NCI-H526 treated with DMSO at 0.1 percent for 48 hours (cell line): Measurements from ENCODE around the gene MYCBPAP.
A peak's percentile ranks its signal among the peaks of the same experiment; 100 is the strongest.

ENCODE experiments used
- DNase-seq: peaks from one replicate; lab custom pipeline; 2025; lab: John Stamatoyannopoulos, UW

MYCBPAP gene

GRCh38 chr17:50539762-50540559 lies 31.7 kb downstream of the MYCBPAP start:
- peak; percentile 43 for DNase-seq

DNA sequence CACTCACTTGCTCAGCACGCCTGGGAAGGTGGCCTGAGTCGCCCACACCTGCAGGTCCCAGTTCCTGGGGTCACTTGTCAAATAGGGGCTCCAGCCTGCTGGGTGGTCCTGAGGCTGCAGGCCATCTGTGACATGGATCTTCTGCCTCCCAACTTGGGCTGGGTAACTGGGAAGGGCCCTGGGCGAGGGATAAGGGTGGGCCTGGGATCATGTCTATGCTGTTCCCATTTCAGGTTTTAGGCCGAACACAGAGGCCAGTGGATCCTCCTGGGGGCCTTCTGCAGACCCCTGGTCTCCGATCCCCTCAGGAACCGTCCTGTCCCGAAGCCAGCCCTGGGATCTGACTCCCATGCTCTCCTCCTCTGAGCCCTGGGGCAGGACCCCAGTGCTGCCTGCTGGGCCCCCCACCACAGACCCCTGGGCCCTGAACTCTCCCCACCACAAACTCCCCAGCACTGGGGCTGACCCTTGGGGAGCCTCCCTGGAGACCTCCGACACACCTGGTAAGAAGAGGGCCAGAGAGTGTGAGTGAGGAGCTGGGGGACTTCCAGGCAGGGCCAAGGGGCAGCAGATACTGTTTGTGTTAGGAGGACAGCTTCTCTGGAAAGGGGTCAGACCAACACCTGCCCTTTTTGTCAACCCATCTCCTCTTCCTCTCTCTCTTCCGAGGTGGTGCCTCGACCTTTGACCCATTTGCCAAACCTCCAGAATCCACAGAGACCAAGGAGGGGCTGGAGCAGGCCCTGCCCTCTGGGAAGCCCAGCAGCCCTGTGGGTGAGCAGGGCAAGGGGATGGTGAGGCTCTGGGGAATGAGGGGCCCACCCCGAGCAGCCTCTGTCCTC lies 32.5 kb downstream of the MYCBPAP start:
- DNase-seq: no peak

- DNase-seq: no peak
These were observed 33.1 kb downstream of the MYCBPAP start for GRCh38 chr17:50541402-50541715.

GRCh38 chr17:50541716-50542688 lies 33.8 kb downstream of the MYCBPAP start:
- DNase-seq: peak; percentile 81

DNA sequence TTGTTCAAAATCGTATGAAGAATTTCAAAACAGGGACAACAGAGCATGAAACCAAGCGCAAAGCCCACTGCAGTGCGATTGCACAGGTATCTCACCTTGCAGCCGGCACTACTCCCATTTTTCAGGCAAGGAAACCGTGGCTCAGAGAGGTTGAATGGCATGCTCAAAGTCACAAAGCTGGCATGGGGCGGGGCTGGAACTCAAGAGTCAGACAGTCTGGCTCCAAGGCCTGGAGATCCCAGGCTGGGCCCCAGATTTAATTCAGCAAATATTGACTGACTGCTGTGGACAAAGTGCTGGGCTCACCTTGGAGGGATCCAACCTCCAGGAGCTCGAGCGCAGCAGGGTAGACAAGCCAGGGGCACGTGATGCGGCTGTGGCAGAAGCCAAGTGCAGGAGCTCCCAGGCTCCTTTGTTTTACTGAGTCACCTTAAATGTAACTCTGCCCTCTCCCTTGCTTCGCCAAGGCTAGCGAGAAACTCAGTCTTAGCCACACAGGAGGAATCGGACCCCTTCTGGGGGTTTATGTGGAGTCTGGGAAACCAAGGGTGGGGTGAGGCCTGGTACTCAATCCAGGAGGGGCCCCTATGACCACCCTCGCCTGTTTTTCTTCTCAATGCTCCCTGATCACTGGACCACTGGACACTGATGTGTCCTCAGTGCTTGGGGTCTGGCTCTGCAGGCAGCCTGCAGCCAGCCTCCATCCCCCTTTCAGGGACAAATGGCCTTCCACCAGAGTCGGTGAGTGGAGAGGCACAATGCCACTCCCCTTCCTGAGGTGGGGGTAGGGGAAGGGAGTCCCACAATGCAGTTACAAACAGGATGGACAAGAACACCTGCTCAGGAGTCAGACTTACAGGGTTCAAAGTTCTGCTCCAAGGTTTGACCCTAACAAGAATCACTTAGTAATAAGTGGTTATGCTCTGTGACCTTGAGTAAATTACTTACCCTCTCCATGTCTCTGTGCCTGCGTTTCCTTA lies 34.8 kb downstream of the MYCBPAP start:
- DNase-seq: peak; percentile 79

- DNase-seq: no peak
These were observed 36.3 kb downstream of the MYCBPAP start for GRCh38 chr17:50544516-50544915.

- DNase-seq: no peak
These were observed 37.1 kb downstream of the MYCBPAP start for GRCh38 chr17:50545311-50545710.

GRCh38 chr17:50546701-50547034 lies 38.4 kb downstream of the MYCBPAP start:
- DNase-seq: no peak

DNA sequence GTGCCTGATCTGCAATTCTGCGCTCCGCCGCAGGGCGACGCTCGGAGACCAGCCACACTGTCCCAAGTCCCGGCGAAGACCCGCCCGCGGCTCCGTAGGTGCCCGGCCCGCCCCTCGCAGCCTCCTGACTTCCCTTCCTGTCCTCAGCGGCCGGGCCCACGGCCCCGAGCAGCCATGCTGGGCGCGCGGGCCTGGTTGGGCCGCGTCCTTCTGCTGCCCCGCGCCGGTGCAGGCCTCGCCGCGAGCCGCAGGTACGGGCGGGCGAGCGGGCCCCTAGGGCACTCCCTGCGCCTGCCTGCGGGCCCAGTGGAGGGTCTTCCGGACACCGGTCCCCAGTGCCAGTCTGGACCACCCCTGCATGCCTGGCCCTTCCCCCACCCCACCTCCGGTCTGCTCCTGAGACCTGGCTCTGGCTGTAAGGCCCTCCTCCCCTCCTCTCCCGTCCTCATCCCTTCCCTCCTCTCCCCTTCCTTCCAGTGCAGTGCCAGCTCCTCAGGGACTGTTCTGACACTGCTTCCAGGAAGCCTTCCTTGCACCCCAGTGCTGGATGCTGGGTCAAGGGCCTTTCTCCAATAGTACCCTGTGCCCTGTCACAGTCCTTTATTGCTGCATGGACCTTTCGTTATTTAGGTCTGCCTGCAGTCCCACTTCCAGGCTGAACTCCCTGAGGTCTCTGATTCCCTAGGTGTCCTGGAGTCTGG lies 38.9 kb downstream of the MYCBPAP start, which contains the start of gene SPATA20:
Gene SPATA20 (plus strand): TSS at position 140 of the 701 bp plus-strand sequence. CDS start 35 bp downstream, at position 175.
- DNase-seq: peak; percentile 75

- DNase-seq: no peak
These were observed 39.5 kb downstream of the MYCBPAP start for GRCh38 chr17:50547736-50548083.

DNA sequence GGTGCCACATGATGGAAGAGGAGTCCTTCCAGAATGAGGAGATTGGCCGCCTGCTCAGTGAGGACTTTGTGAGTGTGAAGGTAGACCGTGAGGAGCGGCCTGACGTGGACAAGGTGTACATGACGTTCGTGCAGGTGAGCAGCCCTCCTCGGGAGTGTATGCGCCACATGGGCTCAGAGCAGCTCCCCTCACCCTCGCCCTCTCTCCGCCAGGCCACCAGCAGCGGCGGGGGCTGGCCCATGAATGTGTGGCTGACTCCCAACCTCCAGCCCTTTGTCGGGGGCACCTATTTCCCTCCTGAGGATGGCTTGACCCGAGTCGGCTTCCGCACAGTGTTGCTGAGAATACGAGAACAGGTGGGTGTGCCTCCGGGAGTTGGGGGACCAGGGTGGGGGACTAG lies 40.6 kb downstream of the MYCBPAP start:
- DNase-seq: no peak

GRCh38 chr17:50549256-50549941 lies 41.2 kb downstream of the MYCBPAP start:
- no peak for DNase-seq

GRCh38 chr17:50549969-50550368 lies 41.7 kb downstream of the MYCBPAP start:
- no peak for DNase-seq

- peak; percentile 71 for DNase-seq
These were observed 42.6 kb downstream of the MYCBPAP start for GRCh38 chr17:50550661-50551432.

- DNase-seq: no peak
These were observed 43.2 kb downstream of the MYCBPAP start for GRCh38 chr17:50551433-50551815.

DNA sequence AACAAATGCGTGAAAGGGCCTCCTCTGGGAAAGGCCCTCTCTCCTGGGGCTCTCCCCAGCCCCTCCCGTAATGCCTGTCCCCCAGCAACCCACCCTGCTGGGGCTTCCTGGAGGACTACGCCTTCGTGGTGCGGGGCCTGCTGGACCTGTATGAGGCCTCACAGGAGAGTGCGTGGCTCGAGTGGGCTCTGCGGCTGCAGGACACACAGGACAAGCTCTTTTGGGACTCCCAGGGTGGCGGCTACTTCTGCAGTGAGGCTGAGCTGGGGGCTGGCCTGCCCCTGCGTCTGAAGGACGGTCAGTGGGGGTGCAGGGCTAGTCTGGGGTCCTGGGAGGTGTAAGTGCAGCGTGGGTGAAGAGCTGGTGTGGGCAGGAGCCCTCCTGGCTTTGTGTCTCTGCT lies 43.6 kb downstream of the MYCBPAP start:
- no peak for DNase-seq

DNA sequence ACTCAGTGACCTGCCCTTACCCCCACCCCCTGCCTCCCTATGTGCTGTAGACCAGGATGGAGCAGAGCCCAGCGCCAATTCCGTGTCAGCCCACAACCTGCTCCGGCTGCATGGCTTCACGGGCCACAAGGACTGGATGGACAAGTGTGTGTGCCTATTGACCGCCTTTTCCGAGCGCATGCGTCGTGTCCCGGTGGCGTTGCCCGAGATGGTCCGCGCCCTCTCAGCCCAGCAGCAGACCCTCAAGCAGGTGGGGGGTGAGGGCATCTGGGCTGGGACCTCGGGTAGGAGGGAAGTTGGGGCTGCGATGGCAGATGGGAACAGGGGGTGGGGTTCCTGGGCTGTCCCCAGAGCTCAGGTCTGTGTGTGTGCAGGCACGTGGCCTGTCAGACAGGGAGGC lies 46.0 kb downstream of the MYCBPAP start:
- DNase-seq: no peak

GRCh38 chr17:50556803-50557202 lies 48.6 kb downstream of the MYCBPAP start:
- DNase-seq: no peak

GRCh38 chr17:50557630-50558029 lies 49.4 kb downstream of the MYCBPAP start:
- DNase-seq: no peak
